Gastrocnemius medialis (tissue), 4 donors: ENCODE results near the gene NDUFA13. TPM values are rescaled to one million over a fixed set of nuclear protein-coding genes. Genes with fewer than 3 reads are reported as not detected.

ENCODE experiments used
- ATAC-seq, 2 donors: fragments of 150-250 bp; one replicate each; pipeline ENCODE4 v1.9.1; 2016
- DNase-seq, 2 donors: peaks; one replicate each; pipeline ENCODE4 v3.0.0-alpha.2; 2019
- H3K27ac ChIP-seq, 4 donors: fragments of 200-600 bp; sonication (generic); 1 replicate in 1 of 4; 2 replicates in 3 of 4; pipeline ENCODE4 v1.5.1; 2016 to 2018; ENCODE audit warnings: mild to moderate bottlenecking in 2 of 4, moderate library complexity in 1 of 4
- H3K27me3 ChIP-seq, 3 donors: fragments of 200-600 bp; sonication (generic) in 2 of 3; 1 replicate in 1 of 3; 2 replicates in 2 of 3; pipeline versions ENCODE4 v1.5.1 to v1.6.0; 2016 to 2019; ENCODE audit warnings: mild to moderate bottlenecking in 1 of 3, moderate library complexity in 1 of 3
- H3K36me3 ChIP-seq, 2 donors: fragments of 200-600 bp; sonication (generic) in 1 of 2; one replicate each; pipeline ENCODE4 v1.5.1; 2017 to 2018
- H3K4me1 ChIP-seq, 2 donors: fragments of 200-600 bp; sonication (generic) in 1 of 2; one replicate each; pipeline ENCODE4 v1.5.1; 2016 to 2017; ENCODE audit warnings: mild to moderate bottlenecking in 2 of 2
- H3K4me3 ChIP-seq, 4 donors: fragments of 200-600 bp; sonication (generic) in 3 of 4; 1 replicate in 1 of 4; 2 replicates in 3 of 4; pipeline ENCODE4 v1.5.1; 2016 to 2019; ENCODE audit warnings: mild to moderate bottlenecking in 2 of 4
- H3K9me3 ChIP-seq, 3 donors: fragments of 200-600 bp; sonication (generic) in 2 of 3; 1 replicate in 1 of 3; 2 replicates in 2 of 3; pipeline ENCODE4 v1.5.1; 2016 to 2019
- POLR2A ChIP-seq, 2 donors: fragments of 450-650 bp; IDR thresholded peaks; one replicate each; pipeline ENCODE4 v1.6.1; 2017; ENCODE audit warnings: antibody characterized with exemption in 2 of 2, mild to moderate bottlenecking in 2 of 2, moderate library complexity in 2 of 2
- in situ Hi-C, 4 donors: fragments of 200-750 bp; cut with MboI; loops; one replicate each; pipeline versions ENCODE4 v1.15.0 to v1.8.0; 2017; ENCODE audit warnings: low sequenced_read_pairs in 4 of 4
- intact Hi-C: fragments of 100-400 bp; cut with DNase I; formaldehyde crosslinking; loops from one replicate; pipeline ENCODE4 v1.15.1; 2023; ENCODE audit warnings: low total_unique reads
- total RNA-seq, 4 donors: library from RNA; depleted of rRNA; stranded (reverse); fragments of >200 nt; gene quantifications; one replicate each; pipeline versions ENCODE4 v1.1.0 to v1.2.3, GENCODE V29; 2016
- TF ChIP-seq, protein P1 (sequence below), 5 experiments: fragments of 450-650 bp in 3 of 5; fragments of 200-600 bp in 2 of 5; sonication (generic) in 2 of 5; IDR thresholded peaks in 4 of 5; conservative IDR thresholded peaks in 1 of 5; 1 replicate in 4 of 5; 2 replicates in 1 of 5; pipeline ENCODE4 v1.5.1; 2016 to 2019; ENCODE audit warnings: antibody characterized with exemption in 5 of 5, mild to moderate bottlenecking in 3 of 5, moderate library complexity in 3 of 5

Gene NDUFA13
- total RNA-seq, 4 donors from 2014 or later = 41.8 to 201 (median 50.5) TPM

DNA sequence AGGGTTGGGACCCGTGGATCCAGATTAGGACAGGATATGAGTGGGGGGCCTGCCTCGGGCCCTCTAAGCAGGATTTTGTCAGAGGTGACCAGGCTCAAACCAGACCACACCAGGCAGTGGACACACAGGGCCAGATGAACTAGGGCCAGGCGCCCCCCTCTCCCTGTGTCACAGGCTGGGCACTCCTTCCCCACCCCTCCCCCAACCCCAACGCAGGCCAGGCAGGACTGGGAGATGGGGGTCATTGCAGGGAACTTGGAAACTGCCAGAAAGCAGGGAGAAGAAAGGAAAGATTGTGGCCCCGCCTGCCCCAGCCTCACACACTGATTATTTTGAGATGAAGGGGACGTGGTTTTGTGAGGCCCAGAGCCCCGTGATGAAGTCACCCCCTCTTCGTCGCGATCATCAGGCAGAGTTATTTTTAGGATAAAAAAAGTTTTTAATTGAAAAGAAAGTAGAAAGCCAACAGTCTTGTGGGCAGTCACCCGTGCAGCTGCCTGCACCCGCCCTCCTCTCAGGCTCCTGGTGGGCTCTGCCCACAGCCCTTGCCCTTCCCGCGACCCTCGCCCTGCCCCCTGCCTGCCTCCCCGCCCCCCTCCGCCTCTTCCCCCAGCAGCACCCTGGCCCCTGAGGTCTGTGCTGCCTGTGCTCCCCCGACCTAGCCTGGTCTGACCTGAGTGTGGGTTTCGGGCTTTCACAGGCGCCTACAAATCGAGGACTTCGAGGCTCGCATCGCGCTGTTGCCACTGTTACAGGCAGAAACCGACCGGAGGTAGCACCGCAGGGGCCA lies 10.8 kb downstream of the NDUFA13 start:
- H3K27me3 ChIP-seq = no peaks in the 10 kb centered on the region
- no peak overlapping the region for H3K27ac ChIP-seq
- H3K4me3 ChIP-seq = no peak overlapping the region
- peaks cover 0 to 21% of the 10 kb centered on the region in 2 donors for H3K36me3 ChIP-seq
- H3K9me3 ChIP-seq = no peaks in the 10 kb centered on the region
- intact Hi-C loops = no loop called here
- no peak for TF ChIP-seq POLR2A (IDR thresholded peaks at IDR 0.05)
- TF ChIP-seq, protein P1, sequence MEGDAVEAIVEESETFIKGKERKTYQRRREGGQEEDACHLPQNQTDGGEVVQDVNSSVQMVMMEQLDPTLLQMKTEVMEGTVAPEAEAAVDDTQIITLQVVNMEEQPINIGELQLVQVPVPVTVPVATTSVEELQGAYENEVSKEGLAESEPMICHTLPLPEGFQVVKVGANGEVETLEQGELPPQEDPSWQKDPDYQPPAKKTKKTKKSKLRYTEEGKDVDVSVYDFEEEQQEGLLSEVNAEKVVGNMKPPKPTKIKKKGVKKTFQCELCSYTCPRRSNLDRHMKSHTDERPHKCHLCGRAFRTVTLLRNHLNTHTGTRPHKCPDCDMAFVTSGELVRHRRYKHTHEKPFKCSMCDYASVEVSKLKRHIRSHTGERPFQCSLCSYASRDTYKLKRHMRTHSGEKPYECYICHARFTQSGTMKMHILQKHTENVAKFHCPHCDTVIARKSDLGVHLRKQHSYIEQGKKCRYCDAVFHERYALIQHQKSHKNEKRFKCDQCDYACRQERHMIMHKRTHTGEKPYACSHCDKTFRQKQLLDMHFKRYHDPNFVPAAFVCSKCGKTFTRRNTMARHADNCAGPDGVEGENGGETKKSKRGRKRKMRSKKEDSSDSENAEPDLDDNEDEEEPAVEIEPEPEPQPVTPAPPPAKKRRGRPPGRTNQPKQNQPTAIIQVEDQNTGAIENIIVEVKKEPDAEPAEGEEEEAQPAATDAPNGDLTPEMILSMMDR (IDR thresholded peaks at IDR 0.05 in 4 of 5, conservative IDR thresholded peaks at IDR 0.05 in 1 of 5) = no peak
- DNase-seq (no peak), ATAC-seq (no peak)
- in situ Hi-C loops = loop anchor here in 3 of 4 donors (10.0 to 25.0 kb wide), 3 partner anchors 118 to 436 kb away; partner anchors contain the start of gene GMIP (in 1 of the 3)
- H3K4me1 ChIP-seq = peaks cover 9 to 13% of the 10 kb centered on the region in 2 donors

DNA sequence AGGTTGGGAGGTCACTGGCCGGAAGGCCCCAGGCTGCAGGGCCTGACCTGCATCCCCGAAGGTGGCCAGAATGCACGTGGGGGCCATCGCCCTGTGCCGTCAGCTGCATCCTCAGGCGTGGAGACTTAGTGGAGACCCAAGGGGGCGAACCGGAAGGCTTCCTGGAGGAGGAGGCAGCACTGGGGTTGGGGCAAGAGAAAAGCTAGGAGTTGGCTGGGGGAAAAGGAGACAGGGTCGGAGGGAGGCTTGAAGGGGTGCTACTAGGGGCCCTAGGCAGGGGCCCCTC lies 11.3 kb downstream of the NDUFA13 start:
- H3K4me3 ChIP-seq = no peak overlapping the region
- H3K27ac ChIP-seq = no peak overlapping the region
- DNase-seq (no peak), ATAC-seq (no peak)
- in situ Hi-C loops = loop anchor here in 3 of 4 donors (10.0 to 25.0 kb wide), 3 partner anchors 117 to 435 kb away; partner anchors contain the start of gene GMIP (in 1 of the 3)
- peaks cover 0 to 21% of the 10 kb centered on the region in 2 donors for H3K36me3 ChIP-seq
- no peaks in the 10 kb centered on the region for H3K27me3 ChIP-seq
- H3K4me1 ChIP-seq = peaks cover 12 to 13% of the 10 kb centered on the region in 2 donors
- no peaks in the 10 kb centered on the region for H3K9me3 ChIP-seq
- TF ChIP-seq POLR2A (IDR thresholded peaks at IDR 0.05) = no peak
- TF ChIP-seq, protein P1 (IDR thresholded peaks at IDR 0.05 in 4 of 5, conservative IDR thresholded peaks at IDR 0.05 in 1 of 5) = no peak
- intact Hi-C loops = no loop called here

DNA sequence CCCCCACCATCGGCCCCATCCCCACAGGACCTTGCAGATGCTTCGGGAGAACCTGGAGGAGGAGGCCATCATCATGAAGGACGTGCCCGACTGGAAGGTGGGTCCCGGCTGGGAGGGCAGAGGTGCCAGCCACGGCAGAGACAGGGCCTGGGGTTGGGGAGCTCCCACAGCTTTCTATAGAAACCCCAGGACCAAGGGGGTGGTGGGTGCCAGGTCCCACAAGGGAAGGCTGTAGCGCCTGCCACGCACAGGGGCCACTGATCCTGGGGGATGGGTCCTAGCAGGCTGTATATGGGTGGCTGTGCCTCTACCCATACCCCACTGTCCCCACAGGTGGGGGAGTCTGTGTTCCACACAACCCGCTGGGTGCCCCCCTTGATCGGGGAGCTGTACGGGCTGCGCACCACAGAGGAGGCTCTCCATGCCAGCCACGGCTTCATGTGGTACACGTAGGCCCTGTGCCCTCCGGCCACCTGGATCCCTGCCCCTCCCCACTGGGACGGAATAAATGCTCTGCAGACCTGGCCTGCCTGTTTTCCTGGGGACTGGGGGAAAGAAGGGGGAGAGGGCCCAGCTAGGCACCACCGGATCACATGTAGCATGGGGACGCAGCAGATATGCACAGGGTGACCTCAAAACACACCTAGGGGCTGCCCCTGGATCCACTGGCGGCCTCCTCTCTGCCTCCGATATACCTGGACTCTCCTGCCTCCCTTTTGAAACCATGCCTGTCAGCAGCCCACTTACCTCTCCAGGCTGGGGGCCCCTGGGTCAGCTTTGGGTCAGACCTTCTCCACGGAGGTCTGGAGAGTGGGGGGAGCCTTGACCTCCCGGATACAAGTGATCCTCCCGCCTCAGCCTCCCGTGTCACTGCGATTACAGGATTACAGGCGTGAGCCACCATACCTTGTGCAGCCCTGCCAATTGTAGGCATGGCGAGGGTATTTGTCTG lies 11.9 kb downstream of the NDUFA13 start:
- TF ChIP-seq, protein P1 (IDR thresholded peaks at IDR 0.05 in 4 of 5, conservative IDR thresholded peaks at IDR 0.05 in 1 of 5) = no peak
- TF ChIP-seq POLR2A (IDR thresholded peaks at IDR 0.05) = no peak
- Histone ChIP-seq H3K36me3 (peaks cover 0 to 21% of the 10 kb centered on the region in 2 donors), H3K27ac (no peak overlapping the region), H3K4me3 (no peak overlapping the region), H3K9me3 (no peaks in the 10 kb centered on the region), H3K4me1 (peaks cover 8 to 11% of the 10 kb centered on the region in 2 donors), H3K27me3 (no peaks in the 10 kb centered on the region)
- ATAC-seq (no peak), DNase-seq (no peak)
- intact Hi-C loops (no loop called here), in situ Hi-C loops (loop anchor here in 3 of 4 donors (10.0 to 25.0 kb wide), 3 partner anchors 117 to 434 kb away; partner anchors contain the start of gene GMIP (in 1 of the 3))

DNA sequence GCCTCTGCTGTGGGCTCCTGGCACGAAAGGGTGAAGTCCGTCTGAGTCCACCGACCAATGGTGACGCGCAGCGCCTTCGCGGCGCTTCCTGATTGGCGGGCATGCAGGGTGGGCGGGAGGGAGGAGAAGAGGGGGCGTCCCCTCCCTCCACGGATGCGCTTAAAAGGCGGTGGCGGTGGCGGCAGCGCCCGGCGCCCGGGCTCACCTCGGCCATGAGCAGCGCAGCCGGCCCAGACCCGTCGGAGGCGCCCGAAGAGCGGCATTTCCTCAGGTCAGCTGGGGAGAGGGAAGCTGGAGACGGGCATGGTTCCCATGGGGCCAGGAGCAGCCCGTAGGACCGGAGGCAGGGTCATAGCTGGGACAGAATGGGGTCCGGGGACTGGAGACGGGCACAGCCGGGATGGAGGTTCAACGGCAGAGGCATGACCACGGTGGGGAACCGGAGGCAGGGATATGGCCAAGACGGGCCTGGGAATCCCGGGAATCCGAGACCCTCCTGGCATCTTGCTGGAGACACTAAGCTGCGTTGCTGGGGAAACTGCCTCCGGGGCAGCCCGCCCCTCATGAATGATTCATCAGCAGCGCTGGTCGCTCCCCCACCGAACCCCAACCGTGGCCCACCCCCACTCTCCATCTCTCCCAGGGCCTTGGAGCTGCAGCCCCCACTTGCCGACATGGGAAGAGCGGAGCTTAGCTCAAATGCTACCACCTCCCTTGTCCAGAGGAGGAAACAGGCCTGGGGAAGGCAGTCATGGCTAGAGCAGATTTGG lies 12.9 kb downstream of the NDUFA13 start, which contains the start of gene YJEFN3:
YJEFN3 (plus strand) TSS at position 191 of the 770 bp plus-strand sequence; CDS start at position 213, 22 bp downstream.
- in situ Hi-C loops (loop anchor here in 3 of 4 donors (10.0 to 25.0 kb wide), 3 partner anchors 116 to 433 kb away; partner anchors contain the start of gene GMIP (in 1 of the 3)), intact Hi-C loops (no loop called here)
- H3K4me3 ChIP-seq = no peak within 1 kb of the TSS
- H3K36me3 ChIP-seq = peaks cover 0 to 21% of the 10 kb centered on the region in 2 donors
- H3K4me1 ChIP-seq = peaks cover 5 to 7% of the 10 kb centered on the region in 2 donors
- ATAC-seq (no peak), DNase-seq (no peak)
- TF ChIP-seq POLR2A (IDR thresholded peaks at IDR 0.05) = no peak
- TF ChIP-seq, protein P1 (IDR thresholded peaks at IDR 0.05 in 4 of 5, conservative IDR thresholded peaks at IDR 0.05 in 1 of 5) = no peak
- H3K9me3 ChIP-seq = no peaks in the 10 kb centered on the region
- H3K27ac ChIP-seq = no peak within 1 kb of the TSS
- no peaks in the 10 kb centered on the region for H3K27me3 ChIP-seq
